Stimulated activated CD8-positive, alpha-beta memory T cell treated with anti-CD3 and anti-CD28 coated beads, Interleukin-15, amount 100 ng/mL, for 1 hour (primary cell): Measurements from ENCODE around the gene TRPV5.
"Not testable (repeated sequence)": the region's sequence is repeated elsewhere in the genome, so short reads cannot be mapped to it uniquely, and the experiment has no call there.

Source experiments
- DNase-seq: peaks from one replicate; pipeline ENCODE4 v3.0.0-alpha.2; 2020; ENCODE audit warnings: low read depth

The TRPV5 gene

DNA sequence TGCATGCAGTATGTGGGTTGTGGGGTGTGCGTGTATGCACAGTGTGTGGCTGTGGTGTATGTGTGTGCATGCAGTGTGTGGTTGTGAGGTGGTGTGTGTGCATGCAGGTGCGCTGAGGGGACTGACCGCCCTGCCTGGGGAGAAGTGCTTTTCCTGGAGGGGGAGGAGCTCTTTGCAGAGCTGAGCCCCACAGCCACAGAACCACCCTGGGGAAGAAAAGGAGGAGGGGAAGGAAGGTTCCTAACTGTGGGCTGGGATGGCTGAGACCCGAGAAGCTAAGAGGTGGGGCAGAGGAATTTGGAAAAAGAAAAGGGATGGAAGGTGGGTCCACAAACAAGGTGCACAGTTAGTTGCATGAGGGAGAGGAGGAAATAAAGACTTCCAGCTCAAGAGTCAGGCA, at the start of gene TRPV5:
TRPV5 (minus strand) TSS at position 123 of the 400 bp plus-strand sequence. CDS start 287 bp downstream, outside the sequence.
- DNase-seq: no peak

DNA sequence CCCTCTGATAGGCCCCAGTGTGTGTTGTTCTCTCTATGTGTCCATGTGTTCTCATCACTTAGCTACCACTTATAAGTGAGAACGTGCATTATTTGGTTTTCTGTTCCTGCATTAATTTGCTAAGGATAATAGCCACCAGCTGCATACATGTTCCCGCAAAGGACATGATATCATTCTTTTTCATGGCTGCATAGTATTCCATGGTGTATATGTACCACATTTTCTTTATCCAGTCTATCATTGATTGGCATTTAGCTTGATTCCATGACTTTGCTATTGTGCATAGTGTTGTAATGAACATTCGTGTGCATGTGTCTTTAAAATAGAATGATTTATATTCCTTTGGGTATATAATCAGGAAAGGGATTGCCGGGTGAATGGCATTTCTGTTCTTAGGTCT, 44.9 kb upstream of the TRPV5 start:
- DNase-seq: not testable (repeated sequence)

DNA sequence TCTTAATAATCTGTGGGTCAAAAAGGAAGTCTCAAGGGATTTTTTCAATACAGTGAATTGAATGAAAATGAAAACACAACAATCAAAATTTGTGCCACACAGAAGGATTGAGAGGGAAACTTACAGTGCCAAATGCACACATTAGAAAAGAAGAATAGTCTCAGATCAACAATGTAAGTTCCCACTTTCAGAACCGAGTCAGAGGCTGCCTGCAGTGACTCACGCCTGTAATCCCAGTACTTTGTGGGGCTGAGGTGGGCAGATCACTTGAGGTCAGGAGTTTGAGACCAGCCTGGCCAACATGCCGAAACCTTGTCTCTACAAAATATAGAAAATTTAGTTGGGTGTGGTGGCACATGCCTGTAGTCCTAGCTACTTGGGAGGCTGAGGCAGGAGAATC, 41.1 kb upstream of the TRPV5 start:
- no peak for DNase-seq

DNA sequence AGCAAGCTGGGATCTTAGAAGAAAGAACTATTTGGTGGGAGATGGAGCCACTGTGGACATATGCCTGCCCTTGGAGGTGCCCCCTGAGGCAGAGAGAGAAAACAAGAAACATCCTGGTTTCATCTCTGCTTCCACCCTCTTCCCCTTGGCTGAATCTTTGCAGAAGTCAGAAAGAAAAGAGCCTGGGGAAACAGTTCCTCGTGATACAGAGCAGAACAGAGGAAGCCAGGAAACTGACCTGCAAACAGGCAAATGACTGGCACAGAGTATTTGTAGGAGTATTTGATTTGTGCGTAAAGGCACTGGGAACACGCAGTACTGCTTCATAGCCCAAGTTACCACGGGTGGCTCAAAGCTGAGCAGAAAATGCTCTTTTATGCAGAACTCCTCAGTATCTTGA, 35.6 kb upstream of the TRPV5 start:
- DNase-seq: no peak

DNA sequence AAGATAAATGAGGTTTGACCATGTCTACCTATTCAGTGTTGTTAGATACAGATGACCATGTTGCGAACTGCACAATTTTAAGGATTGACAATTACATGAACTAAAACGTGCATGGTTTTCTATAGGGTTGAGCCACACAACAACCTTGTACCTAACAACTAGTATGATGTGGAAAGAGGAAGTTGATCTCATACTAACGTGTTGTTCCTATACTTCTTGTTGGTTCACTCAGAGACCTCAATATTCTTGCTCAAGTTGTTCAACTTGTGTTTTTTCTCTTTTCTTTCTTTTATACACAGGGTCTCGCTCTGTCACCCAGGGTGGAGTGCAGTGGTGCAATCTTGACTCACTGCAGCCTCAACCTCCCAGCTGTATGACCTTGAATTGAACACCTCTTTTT, 34.7 kb upstream of the TRPV5 start:
- no peak for DNase-seq

DNA sequence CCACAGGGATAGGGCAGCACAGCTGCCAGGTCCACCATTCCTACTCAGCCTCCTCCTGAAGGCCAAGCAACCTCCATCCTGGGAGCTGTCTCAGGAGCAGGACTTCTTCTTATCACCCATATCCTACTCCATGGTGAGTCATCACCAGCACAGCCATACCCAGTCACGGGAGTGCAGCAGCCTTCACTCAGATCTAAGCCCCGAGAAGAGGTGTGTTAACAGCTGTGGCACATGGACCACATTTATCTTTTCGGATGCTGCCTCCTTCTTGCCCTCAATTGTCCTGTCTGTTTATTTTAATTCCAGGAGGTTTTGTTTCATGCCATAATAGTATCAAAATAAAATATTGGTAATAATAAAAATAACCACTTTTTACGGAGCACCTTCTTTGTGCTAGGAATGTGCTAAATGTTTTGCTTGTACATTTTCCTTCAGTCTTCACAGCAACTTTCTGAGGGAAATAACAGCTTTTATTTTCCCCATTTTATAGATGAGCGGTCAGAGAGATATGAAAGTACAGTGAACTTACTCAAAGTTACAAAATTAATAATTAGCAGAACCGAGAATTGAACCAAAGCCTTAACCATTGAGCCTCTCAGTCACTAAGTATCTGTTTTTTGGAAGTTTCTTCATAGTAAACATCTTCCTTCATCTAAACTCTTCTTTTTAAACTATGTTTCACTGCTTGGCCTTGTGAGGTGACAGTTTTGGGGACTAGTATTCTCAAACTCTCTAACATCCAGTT, 31.1 kb upstream of the TRPV5 start:
- DNase-seq: no peak

DNA sequence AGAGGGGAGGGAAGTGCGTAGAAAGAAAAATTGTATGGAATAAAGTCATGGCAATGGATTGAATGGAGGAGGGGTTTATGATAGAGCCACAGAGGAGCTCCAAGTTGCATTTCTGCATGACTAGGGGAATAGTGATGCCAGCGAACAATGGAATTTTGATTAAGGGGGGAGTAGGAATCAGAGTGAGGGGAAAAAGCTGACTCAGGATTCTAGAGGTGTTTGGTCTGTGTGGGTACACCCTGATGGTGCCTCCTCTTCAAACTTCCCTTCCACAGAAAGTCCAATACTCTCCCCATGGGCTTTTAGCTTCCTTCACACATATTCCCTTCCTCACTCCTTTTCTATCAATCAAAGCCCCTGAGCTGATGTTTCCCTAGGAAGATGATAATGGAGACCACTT, 30.4 kb upstream of the TRPV5 start:
- DNase-seq: no peak

DNA sequence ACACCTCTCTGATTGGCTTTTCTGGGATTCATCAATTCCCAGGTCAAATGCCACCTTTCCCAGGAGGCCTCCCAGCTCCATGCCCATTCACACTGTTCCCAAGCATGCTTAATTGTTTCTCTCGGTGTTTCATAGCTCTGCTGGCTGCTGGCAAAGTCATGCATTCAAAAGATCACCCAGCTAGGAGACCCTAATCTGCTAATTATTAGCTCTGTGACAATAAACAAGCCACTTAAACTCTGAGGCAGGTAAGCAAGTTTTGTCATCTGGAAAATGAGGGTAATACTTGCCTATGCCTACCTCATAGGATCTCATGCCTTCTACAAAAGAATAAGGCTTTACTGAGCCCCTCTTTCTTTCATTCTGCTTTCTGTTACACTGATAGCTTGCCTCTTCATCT, 29.4 kb upstream of the TRPV5 start:
- DNase-seq: no peak

DNA sequence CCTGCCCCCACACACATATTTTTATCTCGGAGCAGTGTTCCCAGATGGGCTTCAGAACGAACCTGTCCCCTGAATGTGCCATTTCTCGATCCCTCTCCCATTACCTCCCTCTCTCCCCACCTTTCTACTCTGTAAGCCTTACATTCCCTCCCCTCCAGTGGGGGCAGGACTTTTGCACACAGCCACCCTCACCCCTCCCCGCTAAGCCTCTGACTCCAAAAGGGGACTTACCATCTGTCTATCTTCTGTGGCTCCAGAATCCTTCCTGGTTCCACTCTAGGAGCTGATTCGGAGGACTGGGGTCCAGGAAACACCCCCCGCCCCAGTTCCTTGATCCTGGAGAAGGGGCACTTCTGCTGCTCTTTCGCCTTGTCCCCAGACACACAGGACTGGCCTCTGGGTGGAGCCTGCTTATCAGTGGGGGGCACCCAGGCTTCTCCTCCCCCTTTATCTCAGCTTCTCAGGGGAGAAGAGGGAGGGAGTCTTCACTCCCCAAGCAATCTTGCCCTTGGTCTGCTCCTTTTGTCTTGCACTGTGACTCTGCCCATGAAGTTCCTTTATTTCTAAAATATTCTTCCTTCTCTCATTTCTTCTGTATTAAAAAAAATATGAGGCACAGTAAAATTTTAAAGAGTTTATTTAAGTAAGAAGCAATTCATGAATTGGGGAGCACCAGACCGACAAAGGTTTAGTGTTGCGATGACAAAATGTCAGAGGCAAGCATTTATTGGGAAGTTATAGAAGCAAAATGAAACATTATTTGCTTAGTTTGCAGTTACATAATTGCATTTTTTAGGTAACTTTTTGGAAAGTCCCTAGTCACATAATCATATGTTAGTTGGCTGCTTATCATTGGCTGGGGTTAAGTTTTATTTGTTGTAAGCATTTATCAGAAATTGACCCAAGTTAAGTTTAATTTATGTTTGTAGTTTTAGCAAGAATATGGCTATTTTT, 28.7 kb upstream of the TRPV5 start, which contains the start of gene KEL:
KEL (minus strand) TSS at position 391 of the 954 bp plus-strand sequence; CDS start at position 234, 157 bp downstream.
- no peak for DNase-seq

DNA sequence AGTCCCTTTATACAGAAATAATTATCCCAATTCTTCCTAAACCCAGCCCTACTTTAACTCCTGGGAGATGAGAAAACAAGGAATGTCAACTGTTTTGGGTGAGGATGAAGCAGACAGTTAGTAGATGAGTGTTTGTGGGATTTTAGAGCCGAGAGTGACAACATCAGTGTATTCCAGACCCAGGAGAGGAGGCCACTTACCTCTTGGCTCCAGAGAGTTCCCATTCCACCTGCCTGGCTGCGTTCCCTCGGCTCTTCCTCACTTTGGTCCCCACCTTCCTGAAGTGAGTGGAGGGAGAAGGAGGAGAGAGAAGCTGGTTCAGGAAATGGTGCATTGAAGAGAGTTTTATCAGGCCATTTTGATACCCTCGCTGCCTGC, 28.0 kb upstream of the TRPV5 start:
- DNase-seq: no peak

DNA sequence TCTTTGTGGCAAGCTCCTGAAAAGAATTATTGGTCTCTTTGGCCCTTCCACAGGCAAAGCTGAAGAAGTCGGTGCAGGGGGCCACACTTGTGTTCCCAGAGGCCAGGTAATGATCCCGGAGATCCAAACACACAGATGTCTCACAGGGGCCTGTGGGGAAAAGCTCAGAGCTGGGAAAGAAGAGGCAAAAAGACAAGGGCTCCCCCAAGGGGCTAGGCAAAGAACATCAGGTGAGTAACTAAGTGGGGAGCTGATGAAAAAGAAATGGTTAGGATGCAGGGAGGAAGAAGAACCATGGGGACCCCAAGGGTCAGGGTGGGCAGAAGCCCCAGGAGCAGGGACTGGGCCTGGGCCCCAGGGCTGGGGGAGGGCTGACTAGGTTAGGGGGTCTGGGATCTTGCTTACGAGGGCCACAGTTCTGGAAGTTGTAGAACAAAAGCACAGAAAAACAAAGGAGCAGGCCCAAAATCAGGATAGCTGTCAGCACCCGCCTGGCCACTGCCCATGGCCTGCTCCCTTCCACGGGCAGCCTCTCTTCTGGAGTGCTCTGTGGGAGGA, 27.5 kb upstream of the TRPV5 start:
- DNase-seq: no peak

DNA sequence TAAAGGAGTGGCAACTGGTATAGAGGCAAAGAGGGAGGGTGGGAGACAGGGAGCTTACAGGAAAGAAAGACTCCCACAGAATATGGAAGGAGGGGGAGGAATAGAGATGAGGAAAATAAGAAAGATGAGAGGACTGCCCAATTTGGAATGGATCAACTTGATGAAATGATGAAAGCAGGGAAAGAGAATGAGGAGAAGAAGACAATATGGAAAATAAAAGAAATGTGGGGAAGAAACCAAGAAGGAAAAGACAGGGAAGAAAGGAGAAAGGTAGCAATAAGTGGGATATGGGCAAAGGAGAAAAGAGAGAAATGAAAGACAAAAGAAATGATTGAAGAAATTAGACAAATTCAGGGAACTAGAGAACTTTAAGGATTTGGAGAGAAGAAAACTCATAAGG, 25.7 kb upstream of the TRPV5 start:
- DNase-seq: no peak

DNA sequence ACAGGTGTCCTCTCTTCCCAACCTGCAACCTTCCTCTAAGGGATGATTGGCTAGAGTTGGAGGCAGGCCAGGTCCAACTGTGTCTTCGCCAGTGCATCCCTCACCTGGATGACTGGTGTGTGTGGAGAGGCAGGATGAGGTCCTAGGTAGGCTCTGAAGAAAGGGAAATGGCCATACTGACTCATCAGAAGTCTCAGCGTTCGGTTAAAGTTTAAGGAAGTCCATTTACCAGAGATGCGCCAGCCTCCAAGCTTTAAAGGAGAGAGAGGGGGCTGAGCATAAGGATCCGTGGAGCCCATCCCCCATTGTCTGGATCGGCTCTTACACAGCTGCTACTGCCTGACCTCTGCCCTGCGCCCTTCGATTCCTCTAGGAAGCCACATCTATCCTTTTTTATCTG, 24.2 kb upstream of the TRPV5 start:
- DNase-seq: no peak

DNA sequence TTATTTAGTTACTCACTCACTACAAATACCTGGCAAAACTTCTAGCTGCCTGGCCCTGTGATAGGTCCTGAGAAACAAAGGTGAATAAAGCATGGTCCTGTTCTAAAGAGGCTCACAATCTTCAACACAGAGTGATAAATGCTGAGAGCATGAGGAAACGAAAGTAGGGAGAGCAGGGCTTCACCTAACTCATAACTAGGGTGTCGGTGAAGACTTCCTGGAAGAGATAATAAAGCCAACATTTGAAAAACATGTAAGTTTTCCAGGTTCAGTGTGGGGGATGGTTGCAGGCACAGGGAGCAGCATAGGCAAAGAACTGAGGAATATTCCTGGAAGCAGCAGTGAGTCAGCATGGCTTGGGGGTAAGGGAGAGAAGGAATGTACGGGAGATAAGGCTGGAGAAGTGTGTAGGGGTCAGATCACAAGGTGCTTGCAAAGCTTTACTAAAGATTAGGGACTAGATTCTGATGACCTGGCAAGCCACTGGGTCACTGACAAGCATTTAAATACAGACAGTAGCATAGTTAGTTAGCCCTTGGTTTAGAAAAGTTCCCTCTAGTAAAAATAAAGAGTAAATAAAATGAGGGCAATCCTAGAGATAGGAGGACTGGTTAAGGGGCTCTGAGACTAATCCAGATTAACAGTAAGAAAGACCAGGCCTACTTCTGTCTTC, 23.5 kb upstream of the TRPV5 start:
- no peak for DNase-seq

DNA sequence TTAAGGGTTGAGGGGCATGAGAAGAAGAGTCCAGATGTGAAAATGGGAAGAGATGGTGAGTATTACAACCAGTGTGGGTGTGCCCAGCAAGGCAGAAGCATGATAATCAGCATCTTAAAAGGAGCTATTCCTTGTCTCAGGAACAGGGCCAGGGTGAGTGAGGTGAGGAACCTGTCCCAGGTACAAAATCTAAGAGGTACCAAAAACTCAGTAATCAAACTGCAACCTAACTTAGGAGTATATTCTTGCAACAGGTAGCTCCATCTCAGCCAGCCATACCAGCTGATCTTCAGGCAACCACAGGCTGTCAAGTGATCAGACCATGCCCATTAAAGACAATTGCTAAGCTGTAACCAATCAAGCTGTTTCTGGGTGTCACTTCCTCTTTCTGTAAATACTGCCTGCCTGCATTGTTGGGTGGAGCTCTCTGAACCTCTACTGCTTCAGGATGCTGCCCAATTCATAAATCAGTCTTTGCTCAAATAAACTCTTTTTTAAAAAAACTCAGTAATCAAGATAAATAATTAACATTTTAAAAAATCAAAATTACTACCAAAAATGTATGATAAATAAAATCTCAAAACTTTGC, 21.2 kb upstream of the TRPV5 start:
- no peak for DNase-seq

DNA sequence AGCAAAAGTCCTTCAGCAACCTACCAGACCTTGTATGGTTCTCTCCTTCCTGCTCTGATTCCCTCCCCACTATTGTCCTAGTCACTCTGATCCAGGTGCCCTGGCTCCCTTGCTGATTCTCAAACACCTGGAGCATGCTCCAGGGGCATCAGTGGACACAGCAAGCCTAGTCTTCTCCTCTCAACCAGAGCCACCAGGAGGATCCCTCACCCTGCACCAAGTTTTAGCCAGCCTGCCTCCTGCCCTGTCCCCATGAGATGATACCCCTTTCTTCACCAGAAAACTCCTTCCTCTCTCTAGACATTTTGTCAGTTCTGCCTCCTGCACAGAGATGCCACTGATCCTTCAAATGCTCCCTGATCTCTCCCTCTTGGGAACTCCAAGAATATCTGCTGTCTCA, 16.7 kb upstream of the TRPV5 start:
- no peak for DNase-seq

DNA sequence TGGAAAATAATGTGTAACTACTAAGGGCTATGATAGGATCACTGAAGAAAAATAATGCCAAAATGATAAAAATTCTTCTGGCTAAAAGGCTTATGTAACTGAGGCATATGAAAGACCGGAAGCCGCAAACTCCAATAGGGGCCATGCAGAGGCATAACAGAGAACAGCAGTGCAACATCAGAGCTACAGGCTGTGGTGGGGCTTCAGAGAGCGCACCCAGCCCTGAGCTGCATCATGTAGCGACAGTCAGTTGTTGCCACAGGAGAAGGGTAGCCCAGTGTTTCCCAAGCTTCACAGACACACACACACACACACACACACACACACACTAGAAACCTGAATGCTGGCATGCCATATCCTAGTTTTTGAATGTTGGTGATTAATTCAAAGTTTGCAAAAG, 15.1 kb upstream of the TRPV5 start:
- DNase-seq: no peak

DNA sequence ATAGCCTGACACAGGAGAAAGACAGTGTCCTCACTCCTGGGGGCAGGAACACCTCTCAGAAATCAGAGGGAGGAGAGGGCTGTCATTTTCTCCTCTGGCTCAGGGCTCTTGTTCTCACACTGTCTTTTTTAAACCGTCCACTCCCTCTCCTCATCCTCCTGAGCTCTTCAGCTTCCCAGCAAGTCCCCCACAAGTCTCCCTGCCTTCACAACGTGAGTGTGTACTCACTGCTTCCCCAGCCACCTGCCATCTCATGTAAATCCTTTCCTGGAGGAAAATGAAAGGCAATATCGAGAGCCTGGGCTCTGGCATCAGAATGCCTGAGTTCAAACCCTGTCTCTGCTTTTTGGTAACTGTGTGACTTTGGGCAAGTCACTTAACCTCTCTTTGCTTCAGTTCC, 11.5 kb upstream of the TRPV5 start:
- no peak for DNase-seq

DNA sequence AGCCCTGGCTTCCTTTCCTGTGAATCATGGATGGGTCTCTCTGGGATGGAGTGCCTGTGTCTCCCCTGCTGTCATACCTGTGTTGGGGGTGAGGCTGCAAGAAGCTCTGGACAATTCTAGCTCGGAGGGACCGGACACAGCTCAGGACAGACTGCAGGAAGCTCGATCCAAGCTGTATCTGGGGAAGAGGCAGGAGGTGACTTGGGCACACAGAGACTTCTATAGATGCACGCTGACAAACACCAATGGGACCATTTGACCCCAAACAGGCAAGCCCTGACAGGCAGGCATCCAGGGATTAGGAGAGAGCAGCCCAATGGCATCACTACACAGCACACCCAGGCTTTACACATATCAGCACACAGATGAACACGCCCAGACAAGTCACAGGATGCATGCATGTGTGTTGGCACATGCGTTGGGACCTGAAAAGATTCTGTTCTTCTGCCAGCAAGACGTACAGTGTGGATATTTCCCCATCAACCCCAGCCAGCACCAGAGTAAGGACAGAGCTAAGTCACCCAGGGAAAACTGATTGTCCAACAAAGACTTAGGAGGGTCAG, 10.2 kb upstream of the TRPV5 start:
- DNase-seq: no peak

DNA sequence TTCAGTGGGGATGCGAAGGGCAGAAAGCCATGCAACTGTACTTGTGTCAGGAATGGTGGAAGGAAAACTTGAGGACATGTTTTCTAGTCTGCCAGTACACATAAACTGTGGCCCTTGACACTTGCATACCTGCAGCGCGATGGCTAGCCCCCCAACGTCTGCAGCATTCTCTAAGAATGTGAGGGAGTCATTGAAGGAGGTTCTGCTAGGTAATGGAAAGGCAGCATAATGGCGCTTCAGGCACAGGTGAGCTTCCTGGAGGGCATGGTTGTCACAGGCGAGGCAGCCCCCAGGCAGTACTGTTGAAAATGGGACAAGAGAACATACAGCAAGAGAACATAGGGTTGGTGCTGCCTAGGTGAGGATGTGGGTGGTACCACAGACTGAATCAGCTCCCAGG, 9.2 kb upstream of the TRPV5 start:
- DNase-seq: no peak

DNA sequence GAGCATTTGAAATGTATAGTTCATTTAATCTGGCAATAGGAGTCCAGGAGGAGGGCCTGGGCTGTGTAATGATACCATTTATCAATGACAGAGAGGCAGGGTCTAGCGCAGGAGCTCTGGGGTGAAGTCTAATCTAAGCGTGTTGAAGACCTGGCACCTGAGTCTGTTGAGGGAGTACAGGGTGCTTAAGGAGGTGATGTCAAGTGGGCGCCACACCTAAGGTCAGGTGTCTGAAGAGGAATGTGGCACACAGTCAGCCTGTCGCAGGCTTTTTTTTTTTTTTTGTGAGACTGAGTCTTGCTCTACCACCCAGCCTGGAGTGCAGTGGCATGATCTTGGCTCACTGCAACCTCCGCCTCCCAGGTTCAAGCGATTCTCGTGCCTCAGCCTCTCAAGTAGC, 8.0 kb upstream of the TRPV5 start:
- DNase-seq: no peak
